ENCODE results near the gene ATG101. TPM values are rescaled to one million over a fixed set of nuclear protein-coding genes. Genes with fewer than 3 reads are reported as not detected.

ATG101 gene
- total RNA-seq, 1 donor from 2014 or later: 24.5 TPM

GRCh38 chr12:52079576-52080402, 10.0 kb downstream of the ATG101 start, which contains the start of gene SMIM41:
SMIM41 (plus strand) TSS chr12:52079704; CDS start chr12:52079780, 76 bp downstream.
- DNase-seq: no peak

DNA sequence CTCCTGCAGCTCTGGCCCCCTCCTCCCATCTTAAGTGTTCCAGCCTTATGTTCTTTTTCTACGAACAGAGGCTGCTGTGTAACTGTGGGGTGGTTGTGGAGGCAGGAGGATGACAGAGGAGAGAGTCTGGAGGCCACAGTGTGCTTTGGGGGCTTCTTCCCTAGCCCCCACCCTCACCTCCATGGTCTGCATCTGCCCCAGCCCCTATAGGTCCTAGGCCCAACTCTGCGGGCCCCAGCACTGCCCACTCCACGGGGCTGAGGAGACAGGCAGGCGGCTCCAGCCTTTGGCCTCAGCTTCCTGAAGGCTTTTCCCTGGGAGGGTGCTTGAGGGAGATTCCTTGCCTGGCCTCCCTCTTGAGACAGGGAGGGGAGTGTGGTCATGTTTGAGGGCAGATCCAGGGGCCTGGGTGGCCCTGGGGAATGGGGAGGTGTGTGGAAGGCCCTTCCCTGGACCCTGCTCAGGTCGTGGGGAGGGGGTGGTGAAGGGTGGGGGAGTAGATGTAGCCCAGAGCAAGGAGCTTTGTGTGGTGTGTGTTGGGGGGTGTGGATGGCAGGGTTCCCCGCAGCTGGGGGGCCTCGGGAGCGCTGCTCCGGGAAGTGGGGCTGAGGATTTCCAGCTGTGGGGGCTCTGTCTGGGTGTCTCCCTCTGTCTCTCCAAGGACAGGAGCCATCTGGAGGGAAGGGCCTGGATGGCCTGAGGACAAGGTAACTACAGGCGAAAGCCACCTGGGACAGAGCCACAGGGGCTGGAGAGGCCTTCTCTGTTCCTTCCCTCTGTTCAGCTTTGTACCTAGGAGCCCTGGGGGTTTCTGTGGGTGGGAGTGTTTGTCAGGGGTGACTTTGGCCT, 10.8 kb downstream of the ATG101 start:
- no peak for DNase-seq

GRCh38 chr12:52081263-52081733, 11.5 kb downstream of the ATG101 start:
- no peak for DNase-seq

DNA sequence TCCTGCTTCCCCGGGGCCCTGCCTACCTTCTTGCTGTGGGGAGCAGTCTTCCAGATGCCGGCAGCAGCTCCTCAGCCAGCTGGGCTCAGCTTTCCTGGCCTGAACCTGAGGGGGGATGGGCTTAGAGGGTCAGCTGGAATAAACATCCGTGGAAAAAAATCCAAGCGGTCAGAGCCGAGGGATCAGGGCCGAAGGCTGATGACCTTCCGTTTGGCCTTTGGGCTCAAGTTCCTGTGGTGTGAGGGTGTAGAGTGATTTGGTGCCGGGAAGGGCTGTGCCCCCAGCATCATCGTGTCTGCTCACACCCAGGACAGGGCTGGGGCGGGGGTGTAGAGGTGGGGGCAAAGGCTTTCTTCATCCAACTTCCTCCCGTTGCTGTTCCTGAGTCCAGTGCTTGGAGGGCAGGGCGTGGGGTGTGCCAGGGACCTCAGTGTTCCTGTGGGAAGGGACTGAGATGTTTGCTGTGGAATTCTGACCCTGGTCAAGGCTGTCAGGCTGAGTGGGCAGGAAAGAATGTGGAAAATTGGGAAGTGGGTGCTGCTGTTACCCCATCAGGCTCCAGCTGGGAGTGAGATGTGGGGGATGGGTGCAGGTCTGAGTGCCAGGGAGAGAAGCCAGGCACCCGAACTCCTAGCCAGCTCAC, 12.4 kb downstream of the ATG101 start:
- no peak for DNase-seq

DNA sequence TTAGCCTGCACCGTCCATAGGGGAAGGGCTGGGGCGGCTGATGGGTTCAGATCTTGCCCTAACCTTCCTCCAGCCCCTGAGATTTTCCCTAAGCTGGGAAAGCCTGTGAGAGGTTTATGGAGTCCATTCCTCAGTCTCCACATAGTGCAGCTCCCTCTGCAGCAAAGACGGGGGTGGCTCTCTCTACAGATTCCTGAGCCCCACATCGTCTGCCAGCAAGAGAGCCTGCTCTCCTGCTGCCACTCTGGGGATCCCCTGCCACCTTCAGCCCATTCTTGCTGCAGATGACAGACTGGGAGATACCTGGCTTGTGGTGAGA, 12.8 kb downstream of the ATG101 start:
- DNase-seq: no peak

- no peak for DNase-seq
Measured at GRCh38 chr12:52082988-52083637, 13.3 kb downstream of the ATG101 start.

DNA sequence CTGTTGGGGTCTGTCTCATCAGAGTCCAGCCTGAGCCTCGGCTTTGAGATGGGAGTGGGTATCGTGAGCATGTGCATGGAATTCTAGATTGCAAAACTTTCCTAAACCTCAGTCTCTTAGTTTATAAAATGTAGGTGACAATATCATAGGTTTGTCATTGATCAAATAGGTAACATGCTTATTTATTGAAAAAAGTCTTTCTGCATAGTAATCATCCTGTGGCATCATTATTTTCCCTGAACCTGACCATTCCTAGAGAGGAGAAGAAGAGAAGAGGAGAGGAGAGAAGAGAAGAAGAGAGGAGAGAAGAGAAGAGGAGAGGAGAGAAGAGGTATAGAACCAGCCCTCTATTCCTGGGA, 13.8 kb downstream of the ATG101 start:
- DNase-seq: no peak

GRCh38 chr12:52084491-52085231, 14.9 kb downstream of the ATG101 start:
- no peak for DNase-seq

DNA sequence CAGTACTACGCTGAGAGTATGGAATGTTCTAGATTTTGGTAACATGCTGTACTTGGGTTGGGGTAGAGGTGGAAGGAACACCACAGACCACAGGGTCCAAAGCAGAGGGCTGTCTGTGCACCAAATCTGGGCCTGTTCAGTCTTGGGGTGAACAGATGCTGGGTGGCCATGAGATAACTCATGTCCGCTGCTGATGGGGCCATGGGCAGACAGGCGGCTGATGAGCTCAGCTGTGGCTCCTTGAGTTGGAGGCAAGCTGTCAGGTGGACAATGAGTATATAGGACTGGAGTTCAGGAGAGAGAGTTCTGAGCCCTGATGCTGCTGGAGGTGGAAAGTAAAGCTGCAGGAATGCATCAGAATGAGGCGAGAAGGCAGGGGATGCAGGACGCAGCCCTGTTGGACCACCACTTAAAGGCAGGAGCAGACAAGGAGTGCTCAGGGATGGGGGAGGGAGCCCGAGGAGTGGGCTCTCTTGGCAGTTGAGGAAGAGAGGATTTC, 16.0 kb downstream of the ATG101 start:
- DNase-seq: no peak

GRCh38 chr12:52086366-52086765, 16.6 kb downstream of the ATG101 start:
- no peak for DNase-seq

DNA sequence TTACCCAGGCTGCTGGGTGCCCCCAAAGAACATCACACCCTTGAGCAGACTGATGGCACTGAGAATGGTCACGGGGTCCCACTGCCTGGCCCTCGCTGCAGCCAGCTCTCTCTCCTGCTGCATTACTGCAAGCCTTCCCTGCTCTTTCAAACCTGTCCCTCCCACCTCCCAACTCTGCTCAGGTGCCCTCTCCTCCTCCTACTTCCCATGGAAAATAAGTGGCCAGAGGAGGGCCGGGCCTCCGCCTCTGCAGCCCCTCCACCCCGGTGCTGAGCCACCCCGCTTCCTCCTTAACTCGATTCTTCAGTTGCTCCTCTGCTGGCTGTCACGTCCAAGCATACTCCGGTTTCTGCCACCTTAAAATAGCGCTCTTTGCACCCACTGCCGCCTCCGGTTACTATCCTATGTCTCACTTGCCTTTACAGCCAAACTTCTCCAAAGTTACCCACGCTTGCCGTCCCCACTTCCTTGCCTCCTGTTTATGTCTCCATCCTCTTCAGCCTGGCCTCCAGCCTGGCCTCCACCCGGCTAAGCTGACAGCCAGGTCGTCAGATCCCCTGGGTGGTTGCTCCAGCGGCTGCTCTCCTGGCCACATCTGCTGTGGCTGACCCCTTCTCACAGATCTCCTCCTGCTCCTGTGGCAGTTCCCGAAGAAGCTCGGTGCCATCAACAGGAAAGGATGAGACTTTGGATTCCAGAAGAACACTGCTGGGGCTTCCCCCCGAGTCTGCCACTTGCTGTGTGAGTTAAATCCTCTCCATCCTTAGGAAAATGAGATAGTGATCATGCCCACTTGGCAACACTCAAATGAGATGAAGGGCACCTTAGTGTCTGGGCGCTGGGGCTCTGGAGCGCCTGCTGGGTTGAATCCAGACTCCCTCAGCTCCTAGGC, 17.4 kb downstream of the ATG101 start:
- no peak for DNase-seq

GRCh38 chr12:52087961-52088820, 18.4 kb downstream of the ATG101 start:
- no peak for DNase-seq

GRCh38 chr12:52089491-52089890, 19.7 kb downstream of the ATG101 start:
- DNase-seq: no peak

DNA sequence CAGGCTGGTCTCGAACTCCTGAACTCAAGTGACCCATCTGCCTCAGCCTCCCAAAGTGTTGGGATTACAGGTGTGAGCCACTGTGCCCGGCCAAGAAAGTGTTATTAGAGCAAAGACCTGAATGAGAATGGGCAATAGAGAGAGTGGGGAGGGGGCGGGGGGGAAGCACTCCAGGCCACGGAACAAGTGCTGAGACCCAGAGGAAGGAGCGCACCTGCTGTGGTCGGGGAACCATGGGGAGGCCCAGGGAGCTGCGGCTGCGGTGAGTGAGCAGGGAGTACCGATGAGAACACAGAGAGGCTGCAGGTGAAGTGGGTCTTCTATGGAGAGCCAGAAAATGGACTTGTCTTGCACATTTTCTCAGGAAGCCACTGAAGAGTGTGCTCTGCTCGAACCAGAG, 20.5 kb downstream of the ATG101 start:
- DNase-seq: no peak

- DNase-seq: no peak
Measured at GRCh38 chr12:52091061-52091460, 21.3 kb downstream of the ATG101 start.

DNA sequence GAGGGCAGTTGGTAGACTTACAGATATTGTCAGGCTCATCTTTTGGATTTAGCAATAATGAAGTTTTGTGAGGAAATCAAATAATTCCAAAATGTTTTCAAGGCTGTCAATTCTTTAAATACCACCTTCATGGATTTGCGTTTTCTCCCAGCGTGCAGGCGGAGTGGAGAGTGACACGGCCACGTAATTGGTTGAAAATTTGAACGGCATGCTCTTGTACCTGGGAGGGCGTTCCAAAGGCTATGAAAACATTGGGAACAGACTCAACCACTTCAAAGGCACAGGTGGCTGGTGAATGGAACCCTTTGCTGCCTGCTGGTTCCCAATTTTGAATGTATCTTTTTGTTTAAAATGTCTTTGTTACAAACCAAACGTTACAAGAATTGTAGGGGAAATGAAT, 22.1 kb downstream of the ATG101 start:
- no peak for DNase-seq

DNA sequence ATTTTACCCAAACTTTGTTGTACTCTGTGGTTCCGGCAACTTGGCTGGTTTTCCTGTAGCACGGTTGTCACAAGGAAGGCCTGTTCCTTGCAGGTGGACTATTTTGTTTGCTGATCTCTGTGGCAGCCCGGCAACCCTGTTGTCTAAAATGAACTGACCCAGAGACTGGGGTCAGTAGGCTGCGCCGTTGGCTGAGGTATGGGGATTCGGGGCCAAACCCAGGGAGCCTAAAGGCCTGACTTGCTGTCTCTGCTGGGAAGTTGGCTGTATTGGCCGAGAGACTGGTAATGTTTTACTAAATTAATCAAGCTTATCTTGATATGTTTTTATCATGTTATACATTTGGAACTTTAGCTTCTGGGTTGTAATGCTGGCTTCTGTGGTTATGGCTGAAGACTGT, 23.6 kb downstream of the ATG101 start:
- no peak for DNase-seq

DNA sequence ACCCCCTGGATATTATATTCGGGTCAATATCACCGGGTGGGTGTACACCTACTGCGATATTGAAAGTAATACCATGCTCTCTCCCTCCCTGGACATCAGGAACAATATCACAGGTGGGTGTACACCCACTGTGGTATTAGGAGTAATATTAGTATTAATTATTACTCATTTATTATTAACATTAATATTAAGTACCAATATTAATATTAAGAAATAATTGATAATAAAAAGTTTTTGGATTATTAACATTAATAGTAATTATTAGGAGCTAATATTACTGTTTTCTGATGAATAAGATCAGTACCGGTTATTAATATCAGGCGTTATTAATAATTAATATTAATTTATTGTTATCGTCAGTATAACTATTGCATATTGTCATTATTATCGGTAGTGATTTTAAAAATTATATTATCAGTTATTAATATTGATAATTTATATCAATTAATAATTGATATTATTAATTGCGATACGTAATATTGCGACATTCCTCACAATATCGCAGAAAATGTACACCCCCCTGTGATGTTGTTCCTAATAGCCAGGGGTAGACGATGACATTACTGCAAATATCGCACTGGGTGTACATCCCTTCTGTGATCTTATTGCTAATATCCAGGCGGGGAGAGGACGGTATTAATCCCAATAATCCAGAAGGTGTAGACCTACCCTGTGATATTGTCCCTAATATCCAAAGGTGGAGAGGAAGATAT, 26.7 kb downstream of the ATG101 start:
- no peak for DNase-seq

All from skin of body (tissue), 2 donors.